ENCODE results near the gene PTPRS. TPM values are rescaled to one million over a fixed set of nuclear protein-coding genes. Genes with fewer than 3 reads are reported as not detected.
A peak's percentile ranks its signal among the peaks of the same experiment; 100 is the strongest.

PTPRS gene
- total and polyA plus RNA-seq, 2 of the 13 experiments (the other 11 are each of a cell fraction or from before 2014, with no cell fraction given): 32.7 to 43.9 TPM

DNA sequence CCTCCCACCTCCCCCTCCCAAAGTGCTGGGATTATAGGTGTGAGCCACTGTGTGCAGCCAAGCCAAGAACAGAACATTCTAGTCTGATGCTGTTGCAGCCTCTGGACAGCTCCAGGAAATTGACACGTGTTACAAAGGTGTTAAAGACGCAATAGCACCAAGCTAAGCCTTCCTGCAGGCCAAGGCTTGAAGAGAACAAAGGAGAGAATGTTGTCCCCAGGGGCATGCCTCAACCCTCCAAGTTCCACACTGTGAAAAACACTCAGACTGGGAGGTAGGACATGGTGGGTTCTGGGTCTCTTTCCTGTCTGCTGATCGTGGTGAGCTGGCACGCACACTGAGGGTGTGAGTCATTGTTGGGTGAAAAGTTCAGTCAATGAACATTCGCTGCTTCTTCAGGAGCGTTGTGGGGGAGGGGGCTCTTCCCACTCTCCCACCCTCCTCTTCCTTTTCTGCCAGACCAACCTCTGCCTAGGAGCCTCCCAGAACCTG, 5.3 kb upstream of the PTPRS start (continued):
- TF ChIP-seq, protein P1, sequence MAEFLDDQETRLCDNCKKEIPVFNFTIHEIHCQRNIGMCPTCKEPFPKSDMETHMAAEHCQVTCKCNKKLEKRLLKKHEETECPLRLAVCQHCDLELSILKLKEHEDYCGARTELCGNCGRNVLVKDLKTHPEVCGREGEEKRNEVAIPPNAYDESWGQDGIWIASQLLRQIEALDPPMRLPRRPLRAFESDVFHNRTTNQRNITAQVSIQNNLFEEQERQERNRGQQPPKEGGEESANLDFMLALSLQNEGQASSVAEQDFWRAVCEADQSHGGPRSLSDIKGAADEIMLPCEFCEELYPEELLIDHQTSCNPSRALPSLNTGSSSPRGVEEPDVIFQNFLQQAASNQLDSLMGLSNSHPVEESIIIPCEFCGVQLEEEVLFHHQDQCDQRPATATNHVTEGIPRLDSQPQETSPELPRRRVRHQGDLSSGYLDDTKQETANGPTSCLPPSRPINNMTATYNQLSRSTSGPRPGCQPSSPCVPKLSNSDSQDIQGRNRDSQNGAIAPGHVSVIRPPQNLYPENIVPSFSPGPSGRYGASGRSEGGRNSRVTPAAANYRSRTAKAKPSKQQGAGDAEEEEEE (CRISPR knock-in tag; IDR thresholded peaks at IDR 0.05; ENCODE audit: borderline replicate concordance): no peak
- TF ChIP-seq ZNF572 (CRISPR knock-in tag; IDR thresholded peaks at IDR 0.05): no peak
- no peak for TF ChIP-seq NONO (IDR thresholded peaks at IDR 0.05)
- TF ChIP-seq NONO (CRISPR knock-in tag; conservative IDR thresholded peaks at IDR 0.05): no peak
- TF ChIP-seq, protein P2, sequence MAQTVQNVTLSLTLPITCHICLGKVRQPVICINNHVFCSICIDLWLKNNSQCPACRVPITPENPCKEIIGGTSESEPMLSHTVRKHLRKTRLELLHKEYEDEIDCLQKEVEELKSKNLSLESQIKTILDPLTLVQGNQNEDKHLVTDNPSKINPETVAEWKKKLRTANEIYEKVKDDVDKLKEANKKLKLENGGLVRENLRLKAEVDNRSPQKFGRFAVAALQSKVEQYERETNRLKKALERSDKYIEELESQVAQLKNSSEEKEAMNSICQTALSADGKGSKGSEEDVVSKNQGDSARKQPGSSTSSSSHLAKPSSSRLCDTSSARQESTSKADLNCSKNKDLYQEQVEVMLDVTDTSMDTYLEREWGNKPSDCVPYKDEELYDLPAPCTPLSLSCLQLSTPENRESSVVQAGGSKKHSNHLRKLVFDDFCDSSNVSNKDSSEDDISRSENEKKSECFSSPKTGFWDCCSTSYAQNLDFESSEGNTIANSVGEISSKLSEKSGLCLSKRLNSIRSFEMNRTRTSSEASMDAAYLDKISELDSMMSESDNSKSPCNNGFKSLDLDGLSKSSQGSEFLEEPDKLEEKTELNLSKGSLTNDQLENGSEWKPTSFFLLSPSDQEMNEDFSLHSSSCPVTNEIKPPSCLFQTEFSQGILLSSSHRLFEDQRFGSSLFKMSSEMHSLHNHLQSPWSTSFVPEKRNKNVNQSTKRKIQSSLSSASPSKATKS (CRISPR knock-in tag; IDR thresholded peaks at IDR 0.05): no peak
- TF ChIP-seq, protein P3, sequence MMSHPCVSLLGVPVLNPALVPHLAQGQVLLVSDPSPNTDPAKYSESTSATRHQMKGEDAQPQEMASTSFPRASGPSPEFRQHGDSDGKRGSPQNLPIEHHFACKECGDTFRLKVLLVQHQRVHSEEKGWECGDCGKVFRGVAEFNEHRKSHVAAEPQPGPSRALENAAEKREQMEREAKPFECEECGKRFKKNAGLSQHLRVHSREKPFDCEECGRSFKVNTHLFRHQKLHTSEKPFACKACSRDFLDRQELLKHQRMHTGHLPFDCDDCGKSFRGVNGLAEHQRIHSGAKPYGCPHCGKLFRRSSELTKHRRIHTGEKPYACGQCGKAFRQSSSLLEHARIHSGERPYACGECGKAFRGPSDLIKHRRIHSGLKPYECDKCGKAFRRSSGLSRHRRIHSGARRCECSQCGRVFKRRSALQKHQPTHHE (CRISPR knock-in tag; IDR thresholded peaks at IDR 0.05; ENCODE audit: borderline replicate concordance): no peak
- TF ChIP-seq ZSCAN29 (CRISPR knock-in tag; conservative IDR thresholded peaks at IDR 0.05): no peak
- TF ChIP-seq ZNF605 (CRISPR knock-in tag; IDR thresholded peaks at IDR 0.05): peak; percentile 50; the same call in 1 of the 2 replicates
- no peak for TF ChIP-seq ZNF790 (CRISPR knock-in tag; IDR thresholded peaks at IDR 0.05; ENCODE audit: borderline replicate concordance)
- no peak for TF ChIP-seq ARNT (IDR thresholded peaks at IDR 0.05)
- no peak for TF ChIP-seq ZNF292 (CRISPR knock-in tag; IDR thresholded peaks at IDR 0.05; ENCODE audit: borderline replicate concordance, low read depth)
- TF ChIP-seq, protein P4, sequence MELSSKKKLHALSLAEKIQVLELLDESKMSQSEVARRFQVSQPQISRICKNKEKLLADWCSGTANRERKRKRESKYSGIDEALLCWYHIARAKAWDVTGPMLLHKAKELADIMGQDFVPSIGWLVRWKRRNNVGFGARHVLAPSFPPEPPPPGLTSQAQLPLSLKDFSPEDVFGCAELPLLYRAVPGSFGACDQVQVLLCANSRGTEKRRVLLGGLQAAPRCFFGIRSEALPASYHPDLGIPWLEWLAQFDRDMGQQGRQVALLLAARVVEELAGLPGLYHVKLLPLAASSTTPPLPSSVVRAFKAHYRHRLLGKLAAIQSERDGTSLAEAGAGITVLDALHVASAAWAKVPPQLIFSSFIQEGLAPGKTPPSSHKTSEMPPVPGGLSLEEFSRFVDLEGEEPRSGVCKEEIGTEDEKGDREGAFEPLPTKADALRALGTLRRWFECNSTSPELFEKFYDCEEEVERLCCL (CRISPR knock-in tag; IDR thresholded peaks at IDR 0.05; ENCODE audit: borderline replicate concordance): no peak
- TF ChIP-seq HNRNPLL (IDR thresholded peaks at IDR 0.05; ENCODE audit: low read depth, low read length, poor library complexity, severe bottlenecking): no peak
- no peak for TF ChIP-seq ZNF558 (CRISPR knock-in tag; IDR thresholded peaks at IDR 0.05; ENCODE audit: borderline replicate concordance)
- TF ChIP-seq MEF2D (CRISPR knock-in tag; IDR thresholded peaks at IDR 0.05): no peak
- TF ChIP-seq, protein P5, sequence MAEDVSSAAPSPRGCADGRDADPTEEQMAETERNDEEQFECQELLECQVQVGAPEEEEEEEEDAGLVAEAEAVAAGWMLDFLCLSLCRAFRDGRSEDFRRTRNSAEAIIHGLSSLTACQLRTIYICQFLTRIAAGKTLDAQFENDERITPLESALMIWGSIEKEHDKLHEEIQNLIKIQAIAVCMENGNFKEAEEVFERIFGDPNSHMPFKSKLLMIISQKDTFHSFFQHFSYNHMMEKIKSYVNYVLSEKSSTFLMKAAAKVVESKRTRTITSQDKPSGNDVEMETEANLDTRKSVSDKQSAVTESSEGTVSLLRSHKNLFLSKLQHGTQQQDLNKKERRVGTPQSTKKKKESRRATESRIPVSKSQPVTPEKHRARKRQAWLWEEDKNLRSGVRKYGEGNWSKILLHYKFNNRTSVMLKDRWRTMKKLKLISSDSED (CRISPR knock-in tag; IDR thresholded peaks at IDR 0.05): no peak
- no peak for TF ChIP-seq ZNF563 (CRISPR knock-in tag; IDR thresholded peaks at IDR 0.05)
- TF ChIP-seq, protein P6, sequence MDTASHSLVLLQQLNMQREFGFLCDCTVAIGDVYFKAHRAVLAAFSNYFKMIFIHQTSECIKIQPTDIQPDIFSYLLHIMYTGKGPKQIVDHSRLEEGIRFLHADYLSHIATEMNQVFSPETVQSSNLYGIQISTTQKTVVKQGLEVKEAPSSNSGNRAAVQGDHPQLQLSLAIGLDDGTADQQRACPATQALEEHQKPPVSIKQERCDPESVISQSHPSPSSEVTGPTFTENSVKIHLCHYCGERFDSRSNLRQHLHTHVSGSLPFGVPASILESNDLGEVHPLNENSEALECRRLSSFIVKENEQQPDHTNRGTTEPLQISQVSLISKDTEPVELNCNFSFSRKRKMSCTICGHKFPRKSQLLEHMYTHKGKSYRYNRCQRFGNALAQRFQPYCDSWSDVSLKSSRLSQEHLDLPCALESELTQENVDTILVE (CRISPR knock-in tag; IDR thresholded peaks at IDR 0.05): no peak
- TF ChIP-seq ZNF224 (CRISPR knock-in tag; IDR thresholded peaks at IDR 0.05): no peak
- TF ChIP-seq FOSL1 (CRISPR knock-in tag; IDR thresholded peaks at IDR 0.05; ENCODE audit: borderline replicate concordance): 0 out of 2 replicates have a peak, but pooled peaks have one; percentile 36

Measured in HepG2 (cell line).